ENCODE results near the gene ABCA13. TPM values are rescaled to one million over a fixed set of nuclear protein-coding genes. Genes with fewer than 3 reads are reported as not detected.

ABCA13 gene
- total and polyA plus RNA-seq, 2 of the 4 experiments (the other 2 are of a cell fraction) = under 0.01 to 0.07 TPM

- Histone ChIP-seq H2AFZ (replicated peaks; ENCODE audit: low read length, poor library complexity) (no peak overlapping the region), H3K14ac (replicated peaks; ENCODE audit: low read depth, low read length) (no peak overlapping the region), H2BK120ac (ENCODE audit: low read depth, low read length) (no peak overlapping the region), H2AK9ac (replicated peaks; ENCODE audit: low read depth, low read length, poor library complexity) (no peak overlapping the region), H3K9me3 (ENCODE audit: control insufficient read depth, insufficient read depth, low read length) (no peaks in the 10 kb centered on the region), H2BK20ac (ENCODE audit: low read depth, low read length) (no peak overlapping the region), H3K4ac (ENCODE audit: low read depth, low read length) (no peak overlapping the region), H4K8ac (ENCODE audit: low read depth in 2 of 2, low read length in 2 of 2) (no peak overlapping the region), H3K36me3 (ENCODE audit: control insufficient read depth, insufficient read depth, low read length) (no peaks in the 10 kb centered on the region), H4K5ac (ENCODE audit: low read depth, low read length) (no peak overlapping the region), H2BK15ac (ENCODE audit: low read depth, low read length) (no peak overlapping the region), H3K4me1 (ENCODE audit: control insufficient read depth, insufficient read depth, low read length) (peaks cover 2% of the 10 kb centered on the region; the same call in 1 of the 2 replicates), H3K18ac (ENCODE audit: low read depth, low read length) (no peak overlapping the region), H3K4me2 (ENCODE audit: low read depth, low read length) (no peak overlapping the region), H3K4me3 (ENCODE audit: insufficient read depth, low read depth, low read length) (no peak overlapping the region), H3K9me1 (ENCODE audit: insufficient read depth, low read length) (no peaks in the 10 kb centered on the region), H4K20me1 (ENCODE audit: insufficient read depth, low read length) (no peaks in the 10 kb centered on the region), H3K79me1 (ENCODE audit: low read depth in 1 of 2, low read length in 2 of 2) (no peaks in the 10 kb centered on the region), H3K9ac (ENCODE audit: low read depth, low read length) (no peak overlapping the region), H4K91ac (ENCODE audit: insufficient read depth, low read depth, low read length) (no peak overlapping the region), H3K27ac (ENCODE audit: insufficient read depth, low read length) (no peak overlapping the region), H3K23ac (ENCODE audit: low read depth, low read length) (no peak overlapping the region), H3K56ac (ENCODE audit: extremely low read depth, insufficient read depth, low read length) (no peak overlapping the region), H2AK5ac (ENCODE audit: low read depth, low read length) (no peak overlapping the region), H3K27me3 (ENCODE audit: control insufficient read depth, insufficient read depth, low read length) (no peaks in the 10 kb centered on the region), H2BK5ac (ENCODE audit: low read depth, low read length, poor library complexity, severe bottlenecking) (no peak overlapping the region)
- DNase-seq (no peak), ATAC-seq (ENCODE audit: low read depth) (no peak)
- POLR2A ChIA-PET (ENCODE audit: unreplicated experiment) = no interaction called here
- intact Hi-C loops (cut with micrococcal nuclease) = no loop called here
- in situ Hi-C loops (cut with MboI; ENCODE audit: low sequenced_read_pairs) = no loop called here
- BruUV-seq (replicated peaks) = no TSS peak
- CTCF ChIA-PET = no interaction called here
- dilution Hi-C loops (cut with HindIII; ENCODE audit: low sequenced_read_pairs, unreplicated experiment) = no loop called here
- no peak for TF ChIP-seq ELK1 (IDR thresholded peaks at IDR 0.05; ENCODE audit: borderline replicate concordance, low read depth, low read length)
- WGBS, 2 experiments (ENCODE audit: extremely low coverage in 2 of 2, insufficient read length in 1 of 2) = no CpG with 5 or more reads among the region's 5 CpGs
Observed at GRCh38 chr7:48305661-48306060, 134.4 kb downstream of the ABCA13 start.
